ENCODE data around the gene CLCN7. TPM values are rescaled to one million over a fixed set of nuclear protein-coding genes. Genes with fewer than 3 reads are reported as not detected.

The CLCN7 gene
- total and polyA plus RNA-seq, 9 of the 15 experiments (the other 6 are each of a cell fraction or from before 2014, with no cell fraction given): 0.06 to 126 (median 18.7) TPM

GRCh38 chr16:1472974-1473373 lies 1.9 kb downstream of the CLCN7 start (continued):
- TF ChIP-seq ZBTB8A (IDR thresholded peaks at IDR 0.05; ENCODE audit: partially characterized antibody) (no peak), ZNF316 (IDR thresholded peaks at IDR 0.05) (peak; percentile 14; the same call in 1 of the 2 replicates), TCF3 (CRISPR knock-in tag; IDR thresholded peaks at IDR 0.05) (peak; percentile 79), TAL1 (IDR thresholded peaks at IDR 0.05) (peak; percentile 73), ZNF175 (CRISPR knock-in tag; IDR thresholded peaks at IDR 0.05; ENCODE audit: low read depth) (no peak), ADNP (tag; IDR thresholded peaks at IDR 0.05) (0 out of 2 replicates have a peak, but pooled peaks have one; percentile 16), ZNF696 (CRISPR knock-in tag; conservative IDR thresholded peaks at IDR 0.05) (no peak), ZNF354B (CRISPR knock-in tag; IDR thresholded peaks at IDR 0.05) (no peak), SMARCA4 (IDR thresholded peaks at IDR 0.05) (peak; percentile 57; the same call in 1 of the 2 replicates), RBM22 (IDR thresholded peaks at IDR 0.05; ENCODE audit: low read depth, low read length, poor library complexity, severe bottlenecking) (no peak), BHLHE40 (IDR thresholded peaks at IDR 0.05; ENCODE audit: low read length) (no peak), KLF16 (IDR thresholded peaks at IDR 0.05) (peak; percentile 47; the same call in 1 of the 2 replicates), MXI1 (IDR thresholded peaks at IDR 0.05; ENCODE audit: low read depth, low read length) (no peak), ARID1B (IDR thresholded peaks at IDR 0.05) (peak; percentile 84), POLR2A (conservative IDR thresholded peaks at IDR 0.05) (0 out of 2 replicates have a peak, but pooled peaks have one; percentile 21), RUNX1 (IDR thresholded peaks at IDR 0.05; ENCODE audit: low read depth) (no peak), ZKSCAN3 (CRISPR knock-in tag; IDR thresholded peaks at IDR 0.05) (no peak), BACH1 (tag; IDR thresholded peaks at IDR 0.05) (no peak), HDGF (IDR thresholded peaks at IDR 0.05) (peak; percentile 75)
- TF ChIP-seq, protein P1, sequence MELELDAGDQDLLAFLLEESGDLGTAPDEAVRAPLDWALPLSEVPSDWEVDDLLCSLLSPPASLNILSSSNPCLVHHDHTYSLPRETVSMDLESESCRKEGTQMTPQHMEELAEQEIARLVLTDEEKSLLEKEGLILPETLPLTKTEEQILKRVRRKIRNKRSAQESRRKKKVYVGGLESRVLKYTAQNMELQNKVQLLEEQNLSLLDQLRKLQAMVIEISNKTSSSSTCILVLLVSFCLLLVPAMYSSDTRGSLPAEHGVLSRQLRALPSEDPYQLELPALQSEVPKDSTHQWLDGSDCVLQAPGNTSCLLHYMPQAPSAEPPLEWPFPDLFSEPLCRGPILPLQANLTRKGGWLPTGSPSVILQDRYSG (tag; conservative IDR thresholded peaks at IDR 0.05; ENCODE audit: low read depth): no peak

All from K562 (cell line).